Neuronal stem cell (in vitro differentiated cells): Measurements from ENCODE around the gene CTNNBIP1. TPM values are rescaled to one million over a fixed set of nuclear protein-coding genes. Genes with fewer than 3 reads are reported as not detected.

Experiments used
- DNase-seq: peaks from one replicate; pipeline ENCODE4 v3.0.0-alpha.2; 2013; ENCODE audit warnings: low spot score
- H2AFZ ChIP-seq: one replicate; pipeline ENCODE4 v1.6.1; 2013; ENCODE audit warnings: mild to moderate bottlenecking, low read length, inconsistent platforms
- H2AK5ac ChIP-seq: 2 replicates; pipeline ENCODE4 v1.6.1; 2013; ENCODE audit warnings: low read depth, mild to moderate bottlenecking, inconsistent platforms, low read length, moderate library complexity, mixed read lengths
- H2BK120ac ChIP-seq: 2 replicates; pipeline ENCODE4 v1.6.1; 2013; ENCODE audit warnings: low read depth, mild to moderate bottlenecking, inconsistent platforms, low read length, moderate library complexity, mixed read lengths
- H2BK12ac ChIP-seq: one replicate; pipeline ENCODE4 v1.6.1; 2013; ENCODE audit warnings: low read length, inconsistent platforms
- H2BK15ac ChIP-seq: 2 replicates; pipeline ENCODE4 v1.6.1; 2013; ENCODE audit warnings: mild to moderate bottlenecking, low read length, inconsistent platforms, mixed read lengths
- H2BK5ac ChIP-seq: one replicate; pipeline ENCODE4 v1.6.1; 2013; ENCODE audit warnings: inconsistent platforms, mild to moderate bottlenecking, low read length, moderate library complexity
- H3K14ac ChIP-seq: one replicate; pipeline ENCODE4 v1.6.1; 2013; ENCODE audit warnings: low read length, inconsistent platforms
- H3K18ac ChIP-seq: 2 replicates; pipeline ENCODE4 v1.6.1; 2013; ENCODE audit warnings: low read length, inconsistent platforms
- H3K23ac ChIP-seq: 2 replicates; pipeline ENCODE4 v1.6.1; 2013; ENCODE audit warnings: low read depth, mild to moderate bottlenecking, mixed read lengths, low read length, inconsistent platforms; ENCODE audit not compliant: poor library complexity
- H3K27ac ChIP-seq: replicated peaks from 3 replicates; pipeline ENCODE4 v1.5.1; 2013; ENCODE audit warnings: low read length, inconsistent platforms
- H3K27me3 ChIP-seq, 3 experiments: 2 replicates each; pipeline ENCODE4 v1.6.1; 2013; ENCODE audit warnings: low read length in 3 of 3, mild to moderate bottlenecking in 2 of 3, inconsistent platforms in 1 of 3, low read depth in 1 of 3, mixed read lengths in 1 of 3, moderate library complexity in 1 of 3; ENCODE audit not compliant: control insufficient read depth in 3 of 3, insufficient read depth in 3 of 3
- H3K36me3 ChIP-seq, 2 donors: replicated peaks in 1 of 2; 2 replicates each; pipeline ENCODE4 v1.6.1; 2013; ENCODE audit warnings: low read length in 2 of 2; ENCODE audit not compliant: control insufficient read depth in 2 of 2, insufficient read depth in 2 of 2
- H3K4ac ChIP-seq: 2 replicates; pipeline ENCODE4 v1.6.1; 2013; ENCODE audit warnings: inconsistent platforms, mild to moderate bottlenecking, low read length, moderate library complexity
- H3K4me1 ChIP-seq, 2 donors: 1 replicate in 1 of 2; 2 replicates in 1 of 2; pipeline ENCODE4 v1.6.1; 2013; ENCODE audit warnings: low read length in 2 of 2, low read depth in 1 of 2; ENCODE audit not compliant: control insufficient read depth in 2 of 2, insufficient read depth in 1 of 2
- H3K4me2 ChIP-seq: one replicate; pipeline ENCODE4 v1.6.1; 2013; ENCODE audit warnings: mild to moderate bottlenecking, low read length, inconsistent platforms; ENCODE audit not compliant: insufficient read depth, poor library complexity, severe bottlenecking
- H3K4me3 ChIP-seq, 2 donors: 2 replicates each; pipeline ENCODE4 v1.5.1; 2013; ENCODE audit warnings: low read length in 2 of 2, mild to moderate bottlenecking in 2 of 2, inconsistent platforms in 1 of 2, moderate library complexity in 1 of 2
- H3K79me1 ChIP-seq: one replicate; pipeline ENCODE4 v1.6.1; 2013; ENCODE audit warnings: low read depth, mild to moderate bottlenecking, inconsistent platforms, low read length, moderate library complexity
- H3K9ac ChIP-seq: one replicate; pipeline ENCODE4 v1.6.1; 2013; ENCODE audit warnings: mild to moderate bottlenecking, low read depth, low read length, inconsistent platforms; ENCODE audit not compliant: poor library complexity
- H3K9me3 ChIP-seq, 2 donors: replicated peaks in 1 of 2; 2 replicates each; pipeline versions ENCODE3 to v1.6.1; 2013; ENCODE audit warnings: low read length in 2 of 2, mild to moderate bottlenecking in 2 of 2, inconsistent platforms in 1 of 2, low read depth in 1 of 2, mixed read lengths in 1 of 2, moderate library complexity in 1 of 2; ENCODE audit not compliant: control insufficient read depth in 2 of 2, insufficient read depth in 1 of 2
- H4K8ac ChIP-seq: one replicate; pipeline ENCODE4 v1.6.1; 2013; ENCODE audit warnings: low read depth, mild to moderate bottlenecking, inconsistent platforms, low read length, moderate library complexity
- H4K91ac ChIP-seq: one replicate; pipeline ENCODE4 v1.6.1; 2013; ENCODE audit warnings: low read length, low read depth, mild to moderate bottlenecking, inconsistent platforms; ENCODE audit not compliant: poor library complexity
- WGBS, 2 donors: extraction: QIAGEN DNeasy Blood & Tissue Kit; methylation state at CpG; one replicate each; pipeline ENCODE4 v1.1.7; 2013; ENCODE audit warnings: missing lambda C conversion rate in 2 of 2, mixed read lengths in 1 of 2; ENCODE audit not compliant: insufficient read length in 2 of 2, insufficient replicate concordance in 1 of 2; ENCODE audit errors: extremely low coverage in 2 of 2; 5-methylcytosine and 5-hydroxymethylcytosine counted together
- polyA plus RNA-seq, 2 experiments: library from polyadenylated mRNA; stranded (reverse); fragments of 200-250 nt; gene quantifications; one replicate each; pipeline ENCODE4 v1.2.3, GENCODE V29; 2013

The CTNNBIP1 gene, protein sequence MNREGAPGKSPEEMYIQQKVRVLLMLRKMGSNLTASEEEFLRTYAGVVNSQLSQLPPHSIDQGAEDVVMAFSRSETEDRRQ
- polyA plus RNA-seq (2013, experiment 1 of 2), result 123 TPM
- polyA plus RNA-seq (2013, experiment 2 of 2), result 121 TPM

- no peaks in the 10 kb centered on the region for H3K27me3 ChIP-seq
- H3K14ac ChIP-seq, result peak within 1 kb of the TSS; percentile 31
- DNase-seq, result no peak
- H2BK5ac ChIP-seq, result peak within 1 kb of the TSS; percentile 58
- peak within 1 kb of the TSS; percentile 91 for H3K9ac ChIP-seq
- H3K18ac ChIP-seq, result peak within 1 kb of the TSS; percentile 93
- H3K27ac ChIP-seq, result peak within 1 kb of the TSS; percentile 86
- no peak within 1 kb of the TSS for H2BK120ac ChIP-seq
- peak within 1 kb of the TSS; percentile 88 for H2AK5ac ChIP-seq
- WGBS, 2 donors, result no CpG with 5 or more reads among the region's 55 CpGs
- peaks cover 3 to 7% of the 10 kb centered on the region in 2 donors for H3K4me1 ChIP-seq
- peak within 1 kb of the TSS; percentile 95 for H3K23ac ChIP-seq
- no peak within 1 kb of the TSS for H3K4ac ChIP-seq
- H4K8ac ChIP-seq, result no peak within 1 kb of the TSS
- H2BK12ac ChIP-seq, result peak within 1 kb of the TSS; percentile 31
- peaks cover 1% of the 10 kb centered on the region for H3K79me1 ChIP-seq
- no peaks in the 10 kb centered on the region for H3K9me3 ChIP-seq
- peak within 1 kb of the TSS; percentile 23 for H2BK15ac ChIP-seq
- peak within 1 kb of the TSS; percentile 92 for H2AFZ ChIP-seq
- peak within 1 kb of the TSS; percentile 74 to 91 for H3K4me3 ChIP-seq
- no peak within 1 kb of the TSS for H4K91ac ChIP-seq
- no peaks in the 10 kb centered on the region for H3K36me3 ChIP-seq
- peak within 1 kb of the TSS; percentile 97 for H3K4me2 ChIP-seq
Measured at GRCh38 chr1:9910076-9910422, at the start of gene CTNNBIP1. Gene CTNNBIP1 (minus strand): TSS chr1:9910269. CDS start chr1:9872064, 38,205 bp downstream.

DNA sequence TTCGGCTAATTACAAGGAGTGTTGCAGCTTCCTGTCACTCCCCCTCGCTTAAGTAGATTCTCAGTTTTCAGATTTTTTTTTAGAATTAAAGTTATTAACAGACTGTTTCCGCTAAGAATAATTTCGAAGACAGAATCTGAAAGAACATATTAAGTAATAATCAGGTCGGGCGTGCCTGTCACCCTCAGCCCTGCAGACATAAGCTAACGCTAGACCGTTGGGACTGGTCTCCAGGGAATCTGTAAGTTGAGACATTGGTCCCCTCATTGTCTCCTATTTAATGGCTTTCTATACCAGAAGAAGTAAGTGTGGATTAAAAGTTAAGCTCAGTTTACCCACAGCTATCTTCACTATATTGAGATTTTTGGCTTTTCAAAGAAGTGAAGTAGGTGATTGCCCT lies 47.7 kb upstream of the CTNNBIP1 start:
- H3K4me2 ChIP-seq, result no peak overlapping the region
- no peak overlapping the region for H3K27ac ChIP-seq
- H3K9ac ChIP-seq, result no peak overlapping the region
- H3K4me1 ChIP-seq, result peaks cover 0 to 6% of the 10 kb centered on the region in 2 donors
- H2BK5ac ChIP-seq, result no peak overlapping the region
- no peak overlapping the region for H3K4me3 ChIP-seq
- no peaks in the 10 kb centered on the region for H3K27me3 ChIP-seq
- H2BK12ac ChIP-seq, result no peak overlapping the region
- H3K23ac ChIP-seq, result no peak overlapping the region
- H3K18ac ChIP-seq, result no peak overlapping the region
- H3K4ac ChIP-seq, result no peak overlapping the region
- H2AFZ ChIP-seq, result no peak overlapping the region
- peaks cover 2% of the 10 kb centered on the region for H3K79me1 ChIP-seq
- H3K9me3 ChIP-seq, result no peaks in the 10 kb centered on the region
- WGBS, 2 donors, result no CpG with 5 or more reads among the region's 8 CpGs
- H2AK5ac ChIP-seq, result no peak overlapping the region
- H2BK120ac ChIP-seq, result no peak overlapping the region
- no peak overlapping the region for H2BK15ac ChIP-seq
- H3K14ac ChIP-seq, result no peak overlapping the region
- no peak overlapping the region for H4K8ac ChIP-seq
- no peak for DNase-seq
- H4K91ac ChIP-seq, result no peak overlapping the region
- no peaks in the 10 kb centered on the region for H3K36me3 ChIP-seq

DNA sequence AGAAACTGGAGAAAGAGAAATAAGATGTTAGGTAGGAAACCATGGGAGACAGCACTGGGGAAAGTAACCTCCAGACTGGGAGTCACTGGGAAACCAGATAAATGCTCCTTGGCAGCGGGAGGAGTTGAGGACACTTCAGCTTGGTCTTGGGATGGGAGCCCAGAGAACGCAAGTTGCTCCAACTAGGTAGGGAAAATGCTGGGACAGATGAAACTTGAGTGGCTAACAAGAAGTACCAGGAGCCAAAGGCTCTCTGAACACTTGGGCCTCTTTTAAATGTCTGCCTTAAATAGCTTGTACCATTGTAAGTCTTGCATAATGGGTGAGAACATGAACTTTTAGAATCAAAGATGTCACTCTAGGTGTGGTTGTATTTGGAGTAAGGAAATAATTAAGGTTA lies 36.2 kb upstream of the CTNNBIP1 start:
- no peak overlapping the region for H2AFZ ChIP-seq
- DNase-seq, result no peak
- peaks cover 0 to 5% of the 10 kb centered on the region in 2 donors for H3K36me3 ChIP-seq
- H3K14ac ChIP-seq, result no peak overlapping the region
- peaks cover 0 to 2% of the 10 kb centered on the region in 2 donors for H3K4me1 ChIP-seq
- no peak overlapping the region for H2BK15ac ChIP-seq
- no CpG with 5 or more reads among the region's 2 CpGs for WGBS, 2 donors
- no peak overlapping the region for H3K4me2 ChIP-seq
- no peak overlapping the region for H2AK5ac ChIP-seq
- no peak overlapping the region for H3K9ac ChIP-seq
- no peak overlapping the region for H2BK5ac ChIP-seq
- no peak overlapping the region for H2BK12ac ChIP-seq
- H4K8ac ChIP-seq, result no peak overlapping the region
- H3K4me3 ChIP-seq, result no peak overlapping the region
- no peak overlapping the region for H3K27ac ChIP-seq
- H2BK120ac ChIP-seq, result no peak overlapping the region
- no peak overlapping the region for H4K91ac ChIP-seq
- no peaks in the 10 kb centered on the region for H3K79me1 ChIP-seq
- no peaks in the 10 kb centered on the region for H3K9me3 ChIP-seq
- no peak overlapping the region for H3K4ac ChIP-seq
- H3K23ac ChIP-seq, result no peak overlapping the region
- no peak overlapping the region for H3K18ac ChIP-seq
- no peaks in the 10 kb centered on the region for H3K27me3 ChIP-seq

DNA sequence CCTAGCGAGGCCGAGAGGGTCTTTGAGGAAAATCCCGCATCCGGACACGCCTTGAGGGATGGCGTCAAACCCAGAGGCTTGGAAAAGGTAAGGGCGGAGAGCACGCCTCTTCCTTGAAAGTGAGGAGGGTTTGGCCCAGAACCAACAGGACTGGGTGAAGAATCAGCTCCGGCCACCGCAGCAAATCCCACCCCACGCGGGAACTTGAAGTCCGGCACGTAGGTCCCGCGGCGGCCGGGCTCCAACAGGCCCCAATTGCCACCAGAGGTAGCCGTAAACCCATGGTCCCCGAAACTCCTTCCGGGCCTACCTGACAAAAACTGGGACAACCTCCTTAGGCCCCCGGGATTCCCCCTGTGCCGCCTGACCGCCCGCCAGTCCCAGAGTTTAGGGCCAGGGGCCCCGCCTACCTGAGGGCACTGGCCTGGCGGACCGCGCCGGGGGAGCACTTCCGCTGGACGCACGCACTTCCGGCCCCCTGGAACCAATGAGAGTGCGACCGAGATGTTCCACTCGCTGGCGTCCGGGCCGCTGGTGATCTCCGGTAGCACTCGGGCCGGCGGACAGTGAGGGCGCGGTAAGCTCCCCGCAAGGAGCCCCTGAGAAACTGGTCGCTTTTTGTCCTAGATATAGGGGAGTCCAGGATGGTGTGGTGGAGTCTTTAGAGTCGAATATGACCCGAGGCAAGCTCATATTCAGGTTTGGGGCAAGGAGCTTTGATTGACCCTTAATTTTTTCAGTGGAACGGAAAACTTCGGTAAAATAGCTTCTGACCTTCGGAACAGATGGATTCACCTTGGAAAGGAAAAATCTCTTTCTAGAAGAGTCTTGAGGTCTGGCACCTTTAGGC lies 33.1 kb upstream of the CTNNBIP1 start, which contains the start of the genes LZIC and NMNAT1:
Gene LZIC, minus strand, starts transcription at position 453 of the 850 bp plus-strand sequence. CDS start 6,772 bp downstream, outside the sequence.
Gene NMNAT1, plus strand, starts transcription at position 537 of the 850 bp plus-strand sequence. CDS start 28,599 bp downstream, outside the sequence.
- Histone ChIP-seq H3K27ac (peak within 1 kb of the TSS; percentile 69), H3K14ac (no peak within 1 kb of the TSS), H3K4ac (no peak within 1 kb of the TSS), H2AFZ (peak within 1 kb of the TSS; percentile 89), H3K18ac (peak within 1 kb of the TSS; percentile 15), H3K4me1 (no peaks in the 10 kb centered on the region), H2BK5ac (no peak within 1 kb of the TSS), H3K4me3 (peak within 1 kb of the TSS; percentile 89), H2BK120ac (no peak within 1 kb of the TSS), H3K79me1 (no peaks in the 10 kb centered on the region), H3K9me3 (no peaks in the 10 kb centered on the region), H2AK5ac (no peak within 1 kb of the TSS), H4K91ac (no peak within 1 kb of the TSS), H2BK12ac (no peak within 1 kb of the TSS), H3K23ac (peak within 1 kb of the TSS; percentile 93), H3K27me3 (no peaks in the 10 kb centered on the region), H3K9ac (peak within 1 kb of the TSS; percentile 75), H3K36me3 (peaks cover 0 to 21% of the 10 kb centered on the region in 2 donors), H3K4me2 (peak within 1 kb of the TSS; percentile 71), H2BK15ac (no peak within 1 kb of the TSS), H4K8ac (no peak within 1 kb of the TSS)
- WGBS, 2 donors, result no CpG with 5 or more reads among the region's 53 CpGs
- peak; percentile 88 for DNase-seq
